Osteocyte (in vitro differentiated cells): ENCODE results near the gene PDIK1L. TPM values are rescaled to one million over a fixed set of nuclear protein-coding genes. Genes with fewer than 3 reads are reported as not detected.

Experiments used
- DNase-seq: peaks from one replicate; pipeline ENCODE4 v3.0.0; 2021; ENCODE audit warnings: mixed read lengths; ENCODE audit not compliant: unreplicated experiment; ENCODE audit errors: extremely low spot score
- H3K27ac Mint-ChIP-seq: one replicate; pipeline ENCODE4 v1.8.0; 2021; ENCODE audit warnings: mild to moderate bottlenecking, mixed read lengths; ENCODE audit not compliant: unreplicated experiment
- H3K27me3 Mint-ChIP-seq: one replicate; pipeline ENCODE4 v1.8.0; 2021; ENCODE audit warnings: mixed read lengths; ENCODE audit not compliant: unreplicated experiment
- H3K36me3 Mint-ChIP-seq: one replicate; pipeline ENCODE4 v1.8.0; 2021; ENCODE audit warnings: mixed read lengths; ENCODE audit not compliant: unreplicated experiment
- H3K4me1 Mint-ChIP-seq: one replicate; pipeline ENCODE4 v1.8.0; 2021; ENCODE audit warnings: mixed read lengths; ENCODE audit not compliant: unreplicated experiment
- H3K4me3 Mint-ChIP-seq: one replicate; pipeline ENCODE4 v1.8.0; 2021; ENCODE audit warnings: mild to moderate bottlenecking, moderate library complexity, mixed read lengths; ENCODE audit not compliant: unreplicated experiment
- H3K9me3 Mint-ChIP-seq: one replicate; pipeline ENCODE4 v1.8.0; 2021; ENCODE audit warnings: mixed read lengths; ENCODE audit not compliant: unreplicated experiment
- total RNA-seq: library from RNA; stranded (reverse); gene quantifications from 2 replicates; pipeline ENCODE4 v1.2.1, GENCODE V29; 2021
- TF ChIP-seq, protein P1 (sequence below): fragments of 200-600 bp; sonication (generic); IDR thresholded peaks from 2 replicates; pipeline ENCODE4 v1.5.0; 2021; ENCODE audit warnings: antibody characterized with exemption, mild to moderate bottlenecking, moderate library complexity

The PDIK1L gene
- total RNA-seq, 1 donor from 2014 or later: 7.8 TPM

DNA sequence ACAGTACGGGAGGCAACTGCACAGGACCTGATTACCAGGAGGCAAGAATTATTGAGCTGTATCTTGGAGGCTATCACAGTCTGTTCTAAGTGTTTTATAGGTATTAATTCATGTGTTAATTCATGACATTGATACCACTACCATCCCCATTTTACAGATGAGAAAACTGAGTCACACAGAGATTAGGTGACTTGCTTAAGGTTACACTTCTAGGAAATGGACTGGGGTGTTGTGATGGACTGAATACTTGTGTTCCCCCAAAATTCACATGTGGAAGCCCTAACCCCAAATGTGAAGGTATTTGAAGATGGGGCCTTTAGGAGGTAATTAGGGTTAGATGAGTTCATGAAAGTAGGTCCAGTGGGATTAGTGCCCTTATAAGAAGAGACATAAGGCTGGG is 34.1 kb upstream of the PDIK1L start:
- Mint-ChIP-seq H3K4me3 (no peak overlapping the region), H3K36me3 (no peaks in the 10 kb centered on the region), H3K9me3 (no peaks in the 10 kb centered on the region), H3K27ac (no peak overlapping the region), H3K27me3 (peaks cover 22% of the 10 kb centered on the region), H3K4me1 (no peaks in the 10 kb centered on the region)
- no peak for DNase-seq
- TF ChIP-seq, protein P1, sequence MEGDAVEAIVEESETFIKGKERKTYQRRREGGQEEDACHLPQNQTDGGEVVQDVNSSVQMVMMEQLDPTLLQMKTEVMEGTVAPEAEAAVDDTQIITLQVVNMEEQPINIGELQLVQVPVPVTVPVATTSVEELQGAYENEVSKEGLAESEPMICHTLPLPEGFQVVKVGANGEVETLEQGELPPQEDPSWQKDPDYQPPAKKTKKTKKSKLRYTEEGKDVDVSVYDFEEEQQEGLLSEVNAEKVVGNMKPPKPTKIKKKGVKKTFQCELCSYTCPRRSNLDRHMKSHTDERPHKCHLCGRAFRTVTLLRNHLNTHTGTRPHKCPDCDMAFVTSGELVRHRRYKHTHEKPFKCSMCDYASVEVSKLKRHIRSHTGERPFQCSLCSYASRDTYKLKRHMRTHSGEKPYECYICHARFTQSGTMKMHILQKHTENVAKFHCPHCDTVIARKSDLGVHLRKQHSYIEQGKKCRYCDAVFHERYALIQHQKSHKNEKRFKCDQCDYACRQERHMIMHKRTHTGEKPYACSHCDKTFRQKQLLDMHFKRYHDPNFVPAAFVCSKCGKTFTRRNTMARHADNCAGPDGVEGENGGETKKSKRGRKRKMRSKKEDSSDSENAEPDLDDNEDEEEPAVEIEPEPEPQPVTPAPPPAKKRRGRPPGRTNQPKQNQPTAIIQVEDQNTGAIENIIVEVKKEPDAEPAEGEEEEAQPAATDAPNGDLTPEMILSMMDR: no peak

DNA sequence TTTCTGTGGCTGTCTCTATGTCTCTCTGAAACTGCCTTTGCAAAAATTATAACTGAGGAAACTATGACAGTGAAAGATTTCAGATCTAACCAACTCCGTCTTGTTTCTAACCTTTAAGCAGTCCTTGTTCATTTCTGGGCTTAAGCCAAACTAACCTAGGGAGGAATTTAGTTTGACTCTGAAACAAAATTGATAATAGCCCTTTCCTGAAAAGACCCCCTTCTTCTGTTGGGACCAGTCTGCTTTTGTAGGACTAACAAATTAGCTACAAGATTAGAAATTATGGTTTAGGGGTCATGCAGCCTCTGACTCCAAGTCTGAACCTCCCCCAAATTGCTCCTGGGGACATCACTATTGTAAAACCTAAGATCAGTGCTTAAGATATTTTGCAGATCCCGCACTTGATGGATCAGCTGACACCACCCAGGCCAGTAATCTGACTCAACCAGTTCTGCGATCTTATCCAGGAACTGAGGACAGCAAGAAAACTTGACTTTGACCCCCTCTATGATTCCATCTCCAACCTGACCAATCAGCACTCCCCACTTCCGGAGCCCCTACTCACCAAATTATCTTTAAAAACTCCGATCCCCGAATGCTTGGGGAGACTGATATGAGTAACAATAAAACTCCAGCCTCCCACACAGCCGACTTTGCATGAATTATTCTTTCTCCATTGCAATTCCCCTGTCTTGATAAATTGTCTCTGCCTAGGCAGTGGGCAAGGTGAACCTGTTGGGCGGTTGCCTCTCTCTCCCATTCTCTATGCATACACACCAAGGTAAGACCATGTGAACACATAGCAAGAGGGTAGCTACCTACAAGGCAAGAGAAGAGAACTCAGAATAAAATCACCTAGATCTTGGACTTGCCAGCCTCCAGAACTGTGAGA is 33.1 kb upstream of the PDIK1L start:
- Mint-ChIP-seq H3K9me3 (no peaks in the 10 kb centered on the region), H3K27ac (no peak overlapping the region), H3K27me3 (peaks cover 18% of the 10 kb centered on the region), H3K4me3 (no peak overlapping the region), H3K4me1 (no peaks in the 10 kb centered on the region), H3K36me3 (no peaks in the 10 kb centered on the region)
- TF ChIP-seq, protein P1: no peak
- no peak for DNase-seq

DNA sequence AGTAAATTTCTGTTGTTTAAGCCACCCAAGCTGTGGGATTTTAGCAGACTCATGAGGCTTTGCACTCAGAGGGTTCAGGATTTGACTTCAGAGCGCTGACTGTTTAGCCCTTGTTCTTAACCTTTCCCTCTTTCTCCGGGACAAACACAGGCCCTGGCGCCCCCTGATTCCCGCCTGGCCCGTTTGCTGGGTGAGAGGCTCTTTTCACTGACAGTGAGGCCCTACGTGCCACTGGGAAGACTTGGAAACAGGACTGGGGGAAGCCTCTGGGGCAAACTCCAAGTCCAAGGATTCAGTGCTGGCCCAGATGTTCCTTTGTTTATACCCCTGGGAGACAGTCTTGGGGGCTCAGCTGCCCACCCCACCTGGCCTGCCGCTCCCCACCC is 32.5 kb upstream of the PDIK1L start:
- Mint-ChIP-seq H3K27ac (no peak overlapping the region), H3K9me3 (no peaks in the 10 kb centered on the region), H3K4me1 (no peaks in the 10 kb centered on the region), H3K36me3 (no peaks in the 10 kb centered on the region), H3K4me3 (no peak overlapping the region), H3K27me3 (peaks cover 23% of the 10 kb centered on the region)
- TF ChIP-seq, protein P1: no peak
- no peak for DNase-seq

DNA sequence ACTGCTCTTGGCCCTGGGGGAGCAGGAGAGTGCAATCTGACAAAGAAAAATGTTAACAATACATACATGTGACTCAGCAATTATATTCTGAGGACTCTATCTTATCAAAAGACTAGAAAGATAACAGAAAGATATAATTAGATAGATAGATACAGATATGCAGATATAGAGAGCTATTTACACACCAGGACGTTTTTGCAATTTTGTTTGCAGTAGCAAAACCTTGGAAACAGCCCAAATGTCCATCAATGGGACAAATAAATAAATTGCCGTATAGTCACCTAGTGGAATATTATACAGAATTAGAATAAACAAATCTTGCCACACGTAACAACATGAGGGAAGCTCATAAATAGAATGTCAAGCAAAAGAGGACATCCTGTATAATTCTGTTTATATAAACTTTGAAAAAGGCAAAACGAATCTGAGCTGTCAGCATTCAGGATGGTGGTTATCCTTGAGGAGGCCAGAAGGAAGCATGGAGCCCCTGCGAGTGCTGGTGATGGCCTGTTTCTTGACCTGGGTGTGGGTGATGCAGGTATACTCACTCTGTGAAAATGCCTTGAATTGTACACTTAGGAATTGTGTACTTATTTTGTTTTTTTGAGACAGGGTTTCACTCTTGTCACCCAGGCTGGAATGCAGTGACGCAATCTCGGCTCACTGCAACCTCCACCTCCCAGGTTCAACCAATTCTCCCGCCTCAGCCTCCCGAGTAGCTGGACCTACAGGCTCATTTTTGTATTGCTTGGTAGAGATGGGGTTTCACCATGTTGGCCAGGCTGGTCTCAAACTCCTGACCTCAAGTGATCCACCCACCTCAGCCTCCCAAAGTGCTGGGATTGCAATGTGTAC is 31.4 kb upstream of the PDIK1L start:
- Mint-ChIP-seq H3K27me3 (peaks cover 23% of the 10 kb centered on the region), H3K9me3 (no peaks in the 10 kb centered on the region), H3K27ac (no peak overlapping the region), H3K4me1 (no peaks in the 10 kb centered on the region), H3K4me3 (no peak overlapping the region), H3K36me3 (no peaks in the 10 kb centered on the region)
- DNase-seq: no peak
- TF ChIP-seq, protein P1: no peak
